ENCODE data around the gene ZNF200. TPM values are rescaled to one million over a fixed set of nuclear protein-coding genes. Genes with fewer than 3 reads are reported as not detected.

Gene ZNF200
- total and polyA plus RNA-seq, 8 donors: 6.7 to 15.0 (median 12.7) TPM

GRCh38 chr16:3242709-3243108, 7.8 kb upstream of the ZNF200 start:
- ATAC-seq (no peak), DNase-seq (no peak)
- intact Hi-C loops (cut with DNase I): no loop called here
- H3K36me3 ChIP-seq: peaks cover 0 to 43% of the 10 kb centered on the region in 2 donors
- no peaks in the 10 kb centered on the region for H3K27me3 ChIP-seq
- H3K9me3 ChIP-seq: no peaks in the 10 kb centered on the region
- H3K27ac ChIP-seq: peak overlapping the region in 1 of 2 donors; percentile 67
- peaks cover 0 to 22% of the 10 kb centered on the region in 2 donors for H3K4me1 ChIP-seq
- H3K4me3 ChIP-seq: no peak overlapping the region
- no peak for TF ChIP-seq CTCF (IDR thresholded peaks at IDR 0.05)

- DNase-seq: no peak
- Histone ChIP-seq H3K27ac (no peak overlapping the region), H3K4me1 (peaks cover 0 to 22% of the 10 kb centered on the region in 2 donors), H3K9me3 (no peaks in the 10 kb centered on the region), H3K27me3 (no peaks in the 10 kb centered on the region), H3K36me3 (peaks cover 0 to 35% of the 10 kb centered on the region in 2 donors), H3K4me3 (no peak overlapping the region)
- ATAC-seq: no peak
- intact Hi-C loops (cut with DNase I): no loop called here
- TF ChIP-seq CTCF (IDR thresholded peaks at IDR 0.05): no peak
Measured at GRCh38 chr16:3241761-3242160, 6.8 kb upstream of the ZNF200 start.

- peak overlapping the region in 1 of 2 donors; percentile 15 for H3K27ac ChIP-seq
- H3K4me1 ChIP-seq: peaks cover 7 to 16% of the 10 kb centered on the region in 2 donors
- H3K36me3 ChIP-seq: peaks cover 0 to 26% of the 10 kb centered on the region in 2 donors
- peaks cover 0 to 3% of the 10 kb centered on the region in 2 donors for H3K9me3 ChIP-seq
- DNase-seq: peak in 2 of 4 donors; percentile 73 to 87
- intact Hi-C loops (cut with DNase I): no loop called here
- no peaks in the 10 kb centered on the region for H3K27me3 ChIP-seq
- no peak for ATAC-seq
- H3K4me3 ChIP-seq: no peak overlapping the region
- TF ChIP-seq CTCF (IDR thresholded peaks at IDR 0.05): no peak
Measured at GRCh38 chr16:3235856-3236669, 1.1 kb upstream of the ZNF200 start.

GRCh38 chr16:3234543-3234856, 458 bp downstream of the ZNF200 start:
- Histone ChIP-seq H3K4me3 (peak overlapping the region; percentile 81 to 94), H3K36me3 (peaks cover 0 to 37% of the 10 kb centered on the region in 2 donors), H3K4me1 (peaks cover 7 to 16% of the 10 kb centered on the region in 2 donors), H3K27ac (peak overlapping the region; percentile 97 to 98), H3K27me3 (no peaks in the 10 kb centered on the region), H3K9me3 (peaks cover 0 to 18% of the 10 kb centered on the region in 2 donors)
- DNase-seq (no peak), ATAC-seq (no peak)
- intact Hi-C loops (cut with DNase I): no loop called here
- TF ChIP-seq CTCF (IDR thresholded peaks at IDR 0.05): no peak

GRCh38 chr16:3223913-3224515, 10.9 kb downstream of the ZNF200 start:
- no peaks in the 10 kb centered on the region for H3K4me1 ChIP-seq
- intact Hi-C loops (cut with DNase I): no loop called here
- peaks cover 14 to 71% of the 10 kb centered on the region in 2 donors for H3K36me3 ChIP-seq
- TF ChIP-seq CTCF (IDR thresholded peaks at IDR 0.05): no peak
- DNase-seq: no peak
- no peaks in the 10 kb centered on the region for H3K27me3 ChIP-seq
- H3K9me3 ChIP-seq: peaks cover 22 to 93% of the 10 kb centered on the region in 2 donors
- ATAC-seq: no peak
- H3K4me3 ChIP-seq: no peak overlapping the region
- H3K27ac ChIP-seq: no peak overlapping the region

Measured in left lung (tissue), 10 donors.